ENCODE results near the gene SPATA3.
"Not testable (repeated sequence)": the region's sequence is repeated elsewhere in the genome, so short reads cannot be mapped to it uniquely, and the experiment has no call there.

SPATA3 gene

GRCh38 chr2:230999477-230999876, 3.6 kb downstream of the SPATA3 start:
- no peak for DNase-seq

- no peak for DNase-seq
Observed at GRCh38 chr2:231000211-231000904, 4.4 kb downstream of the SPATA3 start.

GRCh38 chr2:231001036-231001435, 5.1 kb downstream of the SPATA3 start:
- DNase-seq, result no peak

- DNase-seq, result no peak
Observed at GRCh38 chr2:231001921-231002320, 6.0 kb downstream of the SPATA3 start.

GRCh38 chr2:231002641-231003040, 6.7 kb downstream of the SPATA3 start:
- no peak for DNase-seq

- DNase-seq, result no peak
Observed at GRCh38 chr2:231003186-231003585, 7.3 kb downstream of the SPATA3 start.

GRCh38 chr2:231004930-231005329, 9.0 kb downstream of the SPATA3 start:
- not testable (repeated sequence) for DNase-seq

- DNase-seq, result no peak
Observed at GRCh38 chr2:231007286-231008098, 11.6 kb downstream of the SPATA3 start.

GRCh38 chr2:231008131-231008530, 12.2 kb downstream of the SPATA3 start:
- DNase-seq, result no peak

- no peak for DNase-seq
Observed at GRCh38 chr2:231009236-231009919, 13.5 kb downstream of the SPATA3 start.

- no peak for DNase-seq
Observed at GRCh38 chr2:231010201-231010730, 14.3 kb downstream of the SPATA3 start.

GRCh38 chr2:231011526-231011925, 15.6 kb downstream of the SPATA3 start:
- no peak for DNase-seq

DNA sequence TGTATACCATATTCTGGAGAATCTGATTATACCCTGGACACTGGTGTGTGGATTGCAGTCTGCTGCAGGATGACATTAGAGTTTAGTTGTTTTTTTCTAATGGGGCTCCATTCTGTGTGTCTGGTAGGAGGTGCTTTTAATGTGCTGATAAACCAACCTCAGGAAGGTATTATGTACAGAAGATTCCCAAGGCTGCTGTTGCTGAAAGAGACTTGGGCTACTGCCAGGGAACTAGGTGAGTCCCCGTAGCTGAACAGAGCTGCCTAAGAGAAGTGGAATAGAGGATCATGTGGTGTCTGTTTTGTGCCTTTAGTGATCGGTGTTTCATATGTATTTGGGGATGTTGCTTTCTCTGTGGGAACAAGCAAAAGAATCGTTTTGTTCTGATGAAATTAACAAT, 16.5 kb downstream of the SPATA3 start:
- DNase-seq, result no peak

GRCh38 chr2:231013820-231014219, 17.9 kb downstream of the SPATA3 start:
- no peak for DNase-seq

DNA sequence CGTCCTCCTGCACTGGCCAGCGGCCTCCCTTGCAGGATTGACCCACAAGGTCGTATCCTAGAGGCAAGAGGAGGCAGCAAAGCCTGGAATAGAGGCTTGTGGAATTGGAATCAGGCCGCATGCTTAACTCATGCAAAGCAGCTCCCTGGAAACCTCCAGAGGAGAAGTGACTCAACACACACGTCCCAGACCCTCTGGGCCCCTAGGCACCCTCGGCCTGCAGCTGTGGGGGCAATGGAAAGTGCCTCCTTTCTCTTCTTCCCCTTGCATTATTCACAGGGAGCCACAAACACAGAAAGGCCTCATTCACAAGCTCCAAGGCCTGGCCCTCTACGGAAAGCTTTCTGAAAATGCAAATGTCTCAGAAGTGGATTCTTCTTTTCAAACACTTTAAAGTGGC, 19.6 kb downstream of the SPATA3 start:
- no peak for DNase-seq

GRCh38 chr2:231015926-231016325, 20.0 kb downstream of the SPATA3 start:
- DNase-seq, result no peak

DNA sequence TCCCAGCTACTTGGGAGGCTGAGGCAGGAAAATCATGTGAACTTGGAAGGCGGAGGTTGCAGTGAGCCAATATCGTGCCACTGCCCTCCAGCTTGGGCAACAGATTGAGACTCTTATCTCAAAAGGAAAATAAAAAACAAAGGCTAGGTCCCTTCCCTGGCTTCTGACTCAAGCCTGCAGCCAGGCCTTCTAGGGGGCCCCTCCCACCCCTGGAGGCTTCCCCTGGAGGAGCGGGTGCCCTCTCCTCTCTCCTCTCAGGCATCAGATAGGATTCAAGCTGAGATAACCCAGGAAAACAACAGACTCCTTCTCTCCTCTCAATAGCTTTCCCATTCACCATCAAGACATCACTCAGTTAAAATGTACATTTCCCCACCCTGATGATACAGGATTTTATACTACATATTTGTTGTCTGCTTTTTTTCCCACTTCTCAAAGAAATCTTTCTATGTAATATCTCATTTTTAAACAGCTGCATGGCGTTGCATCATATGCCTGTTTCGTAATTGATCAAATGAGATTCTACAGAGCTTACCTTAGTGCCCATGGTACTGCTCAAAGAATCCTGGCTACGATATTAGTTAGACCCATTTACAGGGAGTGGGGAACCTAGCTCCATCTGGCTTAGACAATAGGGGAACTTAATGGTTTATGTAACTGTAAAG, 20.8 kb downstream of the SPATA3 start:
- DNase-seq, result no peak

DNA sequence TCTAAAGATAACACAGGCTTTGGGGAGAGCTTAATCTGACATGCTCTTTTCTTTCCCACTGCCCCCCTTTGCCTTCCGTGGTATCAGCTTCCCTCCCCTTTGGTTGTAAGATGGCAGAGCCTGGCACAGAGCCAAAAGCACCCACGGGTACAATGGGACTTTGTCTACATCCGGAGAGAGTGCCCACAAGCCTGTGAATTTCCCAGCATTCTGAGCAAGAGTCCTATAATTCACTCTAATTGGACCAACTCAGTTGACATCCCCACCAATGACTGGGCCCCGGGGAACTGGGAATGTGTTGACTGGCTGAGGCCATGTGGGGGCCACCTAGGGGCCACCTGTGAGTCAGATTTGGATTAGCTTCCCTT, 21.3 kb downstream of the SPATA3 start:
- no peak for DNase-seq

GRCh38 chr2:231018184-231018583, 22.3 kb downstream of the SPATA3 start:
- DNase-seq, result no peak

GRCh38 chr2:231025059-231025458, 29.1 kb downstream of the SPATA3 start:
- DNase-seq, result not testable (repeated sequence)

DNA sequence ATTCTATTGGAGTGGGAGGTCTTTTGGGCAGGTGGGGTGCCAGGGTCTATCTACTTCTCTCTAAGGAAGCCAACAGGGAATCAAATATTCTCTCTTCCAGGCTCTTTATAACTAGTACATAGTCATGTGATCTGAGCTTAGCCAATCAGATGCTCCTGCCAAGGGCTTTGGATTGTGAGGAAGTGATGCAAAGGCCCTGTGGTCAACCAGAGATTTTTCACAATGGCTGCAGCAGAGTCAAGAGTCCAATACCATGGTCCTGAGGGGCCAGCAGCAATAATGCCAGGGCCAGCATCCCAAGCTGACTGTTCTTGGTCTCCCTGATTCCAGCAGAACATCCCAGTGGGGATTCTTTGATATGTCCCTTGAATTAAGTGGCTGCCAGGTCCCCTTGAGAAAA, 33.0 kb downstream of the SPATA3 start:
- no peak for DNase-seq

DNA sequence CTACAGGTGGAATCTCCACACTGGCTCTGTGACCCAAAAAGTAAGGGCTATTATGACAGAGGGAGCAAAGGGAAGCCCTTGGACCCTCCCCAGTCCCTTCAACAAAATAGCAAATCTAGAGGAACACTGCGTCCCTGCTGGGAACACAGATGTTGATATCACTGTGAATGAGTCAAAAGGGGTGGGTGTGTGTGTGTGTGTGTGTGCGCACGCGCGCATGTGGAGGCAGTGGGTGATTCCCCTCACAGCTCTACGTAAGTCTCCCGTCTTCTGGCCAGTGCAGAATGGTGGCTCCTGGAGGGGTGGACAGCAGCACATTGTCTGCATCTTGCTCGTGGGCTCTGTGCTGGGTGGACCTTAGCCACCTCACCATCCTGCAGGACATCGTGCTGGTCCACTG, 33.6 kb downstream of the SPATA3 start:
- no peak for DNase-seq

GRCh38 chr2:231030725-231031124, 34.8 kb downstream of the SPATA3 start:
- DNase-seq, result no peak

Data from T-helper 9 cell (primary cell).